ENCODE results near the gene AURKB.

- no peak for TF ChIP-seq CTCF (IDR thresholded peaks at IDR 0.05; ENCODE audit: low read depth, low read length)
- no peak for TF ChIP-seq MYC (IDR thresholded peaks at IDR 0.05; ENCODE audit: low read depth, low read length)
- no peak for TF ChIP-seq POLR2A (IDR thresholded peaks at IDR 0.05; ENCODE audit: extremely low read depth, insufficient read length)
- no peak for TF ChIP-seq MAX (IDR thresholded peaks at IDR 0.05; ENCODE audit: low read depth, low read length)
Measured at GRCh38 chr17:8159032-8159400, 51.4 kb downstream of the AURKB start.

All from NB4 (cell line).